Endothelial cell of umbilical vein (primary cell): ENCODE measurements around the gene FZD7. TPM values are rescaled to one million over a fixed set of nuclear protein-coding genes. Genes with fewer than 3 reads are reported as not detected.

Source experiments
- BruUV-seq: library from RNA; stranded (reverse); fragments of 400-500 nt; replicated peaks from 2 replicates; lab custom pipeline; 2021; lab: Mats Ljungman, UMichigan
- CTCF ChIA-PET: fragments of 300-600, 350-600 bp; sonication (Branson Sonifier 250); formaldehyde crosslinking; loops from one replicate; lab custom pipeline; 2021; ENCODE audit warnings: antibody characterized with exemption, inconsistent platforms; lab: Charles Lee
- POLR2A ChIA-PET: fragments of 300-600, 350-600 bp; sonication (Branson Sonifier 250); formaldehyde crosslinking; loops from one replicate; lab custom pipeline; 2021; ENCODE audit warnings: antibody characterized with exemption, inconsistent platforms; lab: Charles Lee
- DNase-seq: peaks from one replicate; pipeline ENCODE4 v3.0.0-alpha.2; 2011; ENCODE audit warnings: low read depth, low spot score
- FAIRE-seq: peaks from 2 replicates; lab custom pipeline; 2011; peaks lifted over from hg19 to GRCh38; lab: Jason Lieb, UNC
- H2AFZ ChIP-seq: 2 replicates; pipeline ENCODE4 v1.6.0; 2012; ENCODE audit warnings: low read depth, low read length, control low read depth, inconsistent platforms
- H3K27ac ChIP-seq: 2 replicates; pipeline ENCODE4 v1.5.1; 2011; ENCODE audit warnings: low read depth, mild to moderate bottlenecking, control low read depth, low read length, moderate library complexity; ENCODE audit not compliant: insufficient read depth
- H3K27me3 ChIP-seq, 2 experiments: 2 replicates each; pipeline versions ENCODE4 v1.6.0 to v1.6.1; 2011; ENCODE audit warnings: low read length in 2 of 2, mixed read lengths in 1 of 2; ENCODE audit not compliant: control insufficient read depth in 2 of 2, insufficient read depth in 2 of 2
- H3K36me3 ChIP-seq, 2 experiments: 2 replicates in 1 of 2; 3 replicates in 1 of 2; pipeline ENCODE4 v1.5.1; 2011; ENCODE audit warnings: low read length in 2 of 2, mild to moderate bottlenecking in 1 of 2, moderate library complexity in 1 of 2; ENCODE audit not compliant: control insufficient read depth in 2 of 2, insufficient read depth in 2 of 2; ENCODE audit errors: extremely low read depth in 1 of 2
- H3K4me1 ChIP-seq: 3 replicates; pipeline ENCODE4 v1.5.1; 2011; ENCODE audit warnings: mild to moderate bottlenecking, low read length; ENCODE audit not compliant: control insufficient read depth, insufficient read depth; ENCODE audit errors: extremely low read depth
- H3K4me2 ChIP-seq: 2 replicates; pipeline ENCODE4 v1.6.1; 2011; ENCODE audit warnings: low read length, control low read depth, mixed read lengths; ENCODE audit not compliant: insufficient read depth
- H3K4me3 ChIP-seq, 3 experiments: fragments of 200-600 bp in 1 of 3; sonication (generic), shearing (Covaris generic) in 1 of 3; replicated peaks in 1 of 3; 2 replicates each; pipeline ENCODE4 v1.5.1; 2011 to 2016; ENCODE audit warnings: control low read depth in 3 of 3, low read length in 3 of 3, mild to moderate bottlenecking in 2 of 3, inconsistent platforms in 1 of 3, low read depth in 1 of 3, moderate library complexity in 1 of 3; ENCODE audit not compliant: insufficient read depth in 1 of 3
- H3K79me2 ChIP-seq: 2 replicates; pipeline ENCODE4 v1.6.0; 2012; ENCODE audit warnings: low read length, inconsistent platforms; ENCODE audit not compliant: control insufficient read depth, insufficient read depth
- H3K9ac ChIP-seq: replicated peaks from 2 replicates; pipeline ENCODE3; 2011; ENCODE audit warnings: low read length, control low read depth; ENCODE audit not compliant: insufficient read depth; ENCODE audit errors: extremely low read depth
- H3K9me1 ChIP-seq: replicated peaks from 3 replicates; pipeline ENCODE4 v1.6.0; 2011; ENCODE audit warnings: mild to moderate bottlenecking, low read length; ENCODE audit not compliant: control insufficient read depth, insufficient read depth; ENCODE audit errors: extremely low read depth
- H3K9me3 ChIP-seq: replicated peaks from 2 replicates; pipeline ENCODE4 v1.5.1; 2012; ENCODE audit warnings: low read length, inconsistent platforms; ENCODE audit not compliant: control insufficient read depth, insufficient read depth
- H4K20me1 ChIP-seq: replicated peaks from 2 replicates; pipeline ENCODE3; 2011; ENCODE audit warnings: mild to moderate bottlenecking, low read length; ENCODE audit not compliant: control insufficient read depth, insufficient read depth; ENCODE audit errors: extremely low read depth
- FOS ChIP-seq: IDR thresholded peaks from 2 replicates; pipeline ENCODE4 v1.6.1; 2011; ENCODE audit warnings: mild to moderate bottlenecking, low read length, moderate library complexity, borderline replicate concordance; ENCODE audit not compliant: insufficient read depth
- GATA2 ChIP-seq: IDR thresholded peaks from 2 replicates; pipeline ENCODE4 v1.7.0; 2011; ENCODE audit warnings: low read depth, mild to moderate bottlenecking, moderate library complexity, mixed read lengths, low read length; ENCODE audit not compliant: insufficient read length, insufficient read depth
- JUN ChIP-seq: IDR thresholded peaks from 2 replicates; pipeline ENCODE4 v1.6.1; 2011; ENCODE audit warnings: borderline replicate concordance, low read depth; ENCODE audit not compliant: insufficient read length, insufficient read depth
- POLR2A ChIP-seq: IDR thresholded peaks from 2 replicates; pipeline ENCODE4 v1.6.1; 2012; ENCODE audit warnings: low read depth, mild to moderate bottlenecking, control low read depth, low read length
- POLR2AphosphoS5 ChIP-seq: IDR thresholded peaks from 2 replicates; pipeline ENCODE4 v1.6.1; 2012; ENCODE audit warnings: low read depth, mild to moderate bottlenecking, control low read depth, low read length, moderate library complexity; ENCODE audit not compliant: insufficient read depth
- dilution Hi-C: fragments of 300-500 bp; cut with MboI; formaldehyde crosslinking; loops from one replicate; pipeline ENCODE4 v1.15.0; 2019; ENCODE audit warnings: low sequenced_read_pairs; ENCODE audit not compliant: extremely low pct_ligation_motif_present
- intact Hi-C: fragments of 100-400 bp; cut with micrococcal nuclease; formaldehyde crosslinking; loops from one replicate; pipeline ENCODE4 v1.10.0; 2022
- polyA plus RNA-seq, 4 experiments: library from polyadenylated mRNA; depleted of rRNA in 3 of 4; stranded (reverse) in 3 of 4; unstranded in 1 of 4; fragments of >200 nt; gene quantifications; 2 replicates each; pipeline versions ENCODE4 v1.2.1 to v1.2.3, GENCODE V29; 2011 to 2012; ENCODE audit warnings: missing spikeins in 1 of 4
- total RNA-seq: library from RNA; stranded (reverse); gene quantifications from 2 replicates; pipeline ENCODE4 v1.2.3, GENCODE V29; 2021
- TF ChIP-seq, protein P1 (sequence below), 2 donors: IDR thresholded peaks; 1 replicate in 1 of 2; 2 replicates in 1 of 2; pipeline ENCODE4 v1.5.1; 2011; ENCODE audit warnings: low read length in 2 of 2, mild to moderate bottlenecking in 2 of 2, moderate library complexity in 2 of 2, control low read depth in 1 of 2, inconsistent platforms in 1 of 2, low read depth in 1 of 2; ENCODE audit not compliant: insufficient read depth in 1 of 2; ENCODE audit errors: extremely low read depth in 1 of 2
- TF ChIP-seq, protein P2 (sequence below): IDR thresholded peaks from 2 replicates; pipeline ENCODE4 v1.6.1; 2011; ENCODE audit not compliant: insufficient read depth, insufficient read length

Gene FZD7
- total and polyA plus RNA-seq, 2 donors (not counting 3 experiments of a cell fraction or from before 2014, with no cell fraction given): 0.15 to 0.29 TPM

DNA sequence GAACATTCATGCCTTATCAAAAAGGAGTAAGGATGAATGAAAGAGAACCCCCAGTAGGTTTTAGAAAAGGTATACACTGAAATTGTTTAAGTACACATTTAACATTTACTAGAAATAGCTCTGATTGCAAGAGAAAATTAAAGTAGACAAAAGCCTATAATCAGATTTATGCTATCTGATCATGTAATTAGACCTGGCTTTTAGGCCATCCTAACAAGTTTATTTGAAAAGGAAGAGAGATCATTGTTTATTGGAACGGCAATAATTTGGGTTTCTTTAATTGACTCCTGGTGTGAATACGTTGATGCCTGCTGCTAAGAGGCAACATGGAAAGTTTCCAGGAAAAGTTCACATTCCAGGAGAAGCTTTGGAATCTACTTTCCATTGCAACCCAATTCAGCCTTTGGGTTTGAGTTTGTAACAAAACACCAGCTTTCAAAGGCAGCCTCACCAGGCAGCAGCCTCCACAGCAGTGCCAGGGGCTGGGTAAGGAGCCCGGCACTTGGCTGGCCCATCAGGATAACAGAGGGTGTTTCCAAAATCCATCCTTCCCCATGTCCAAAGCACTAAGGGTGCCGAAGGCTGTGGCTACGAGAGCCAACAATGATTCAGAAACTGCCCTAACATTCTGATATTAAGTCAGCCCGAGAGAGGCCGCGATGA, 18.0 kb downstream of the FZD7 start:
- FAIRE-seq: no peak
- no TSS peak for BruUV-seq

More for the DNA sequence above, 18.0 kb downstream of the FZD7 start:
- POLR2A ChIA-PET: no interaction called here
- H2AFZ ChIP-seq: no peak overlapping the region
- CTCF ChIA-PET: no interaction called here
- H4K20me1 ChIP-seq: no peaks in the 10 kb centered on the region
- no peak for DNase-seq
- dilution Hi-C loops: no loop called here
- no peaks in the 10 kb centered on the region for H3K79me2 ChIP-seq
- no peak for TF ChIP-seq POLR2A
- TF ChIP-seq, protein P1, sequence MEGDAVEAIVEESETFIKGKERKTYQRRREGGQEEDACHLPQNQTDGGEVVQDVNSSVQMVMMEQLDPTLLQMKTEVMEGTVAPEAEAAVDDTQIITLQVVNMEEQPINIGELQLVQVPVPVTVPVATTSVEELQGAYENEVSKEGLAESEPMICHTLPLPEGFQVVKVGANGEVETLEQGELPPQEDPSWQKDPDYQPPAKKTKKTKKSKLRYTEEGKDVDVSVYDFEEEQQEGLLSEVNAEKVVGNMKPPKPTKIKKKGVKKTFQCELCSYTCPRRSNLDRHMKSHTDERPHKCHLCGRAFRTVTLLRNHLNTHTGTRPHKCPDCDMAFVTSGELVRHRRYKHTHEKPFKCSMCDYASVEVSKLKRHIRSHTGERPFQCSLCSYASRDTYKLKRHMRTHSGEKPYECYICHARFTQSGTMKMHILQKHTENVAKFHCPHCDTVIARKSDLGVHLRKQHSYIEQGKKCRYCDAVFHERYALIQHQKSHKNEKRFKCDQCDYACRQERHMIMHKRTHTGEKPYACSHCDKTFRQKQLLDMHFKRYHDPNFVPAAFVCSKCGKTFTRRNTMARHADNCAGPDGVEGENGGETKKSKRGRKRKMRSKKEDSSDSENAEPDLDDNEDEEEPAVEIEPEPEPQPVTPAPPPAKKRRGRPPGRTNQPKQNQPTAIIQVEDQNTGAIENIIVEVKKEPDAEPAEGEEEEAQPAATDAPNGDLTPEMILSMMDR (IDR thresholded peaks at IDR 0.05; ENCODE audit: extremely low read depth in 1 of 2, insufficient read depth in 1 of 2, low read depth in 1 of 2, low read length in 2 of 2): no peak
- no peak for TF ChIP-seq POLR2AphosphoS5
- TF ChIP-seq GATA2: no peak
- TF ChIP-seq FOS: no peak
- TF ChIP-seq, protein P2, sequence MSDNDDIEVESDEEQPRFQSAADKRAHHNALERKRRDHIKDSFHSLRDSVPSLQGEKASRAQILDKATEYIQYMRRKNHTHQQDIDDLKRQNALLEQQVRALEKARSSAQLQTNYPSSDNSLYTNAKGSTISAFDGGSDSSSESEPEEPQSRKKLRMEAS: no peak
- no peak for TF ChIP-seq JUN
- intact Hi-C loops: no loop called here
- peaks cover 18 to 21% of the 10 kb centered on the region in 2 experiments for H3K27me3 ChIP-seq
- no peak overlapping the region for H3K9ac ChIP-seq
- no peaks in the 10 kb centered on the region for H3K36me3 ChIP-seq
- no peaks in the 10 kb centered on the region for H3K9me3 ChIP-seq
- no peak overlapping the region for H3K27ac ChIP-seq
- H3K4me2 ChIP-seq: no peak overlapping the region
- H3K4me3 ChIP-seq: no peak overlapping the region
- H3K4me1 ChIP-seq: no peaks in the 10 kb centered on the region
- no peaks in the 10 kb centered on the region for H3K9me1 ChIP-seq
